ENCODE results near the gene METTL13.

- TF ChIP-seq EZH2phosphoT487 (IDR thresholded peaks at IDR 0.05; ENCODE audit: low read length): no peak
- TF ChIP-seq, protein P1, sequence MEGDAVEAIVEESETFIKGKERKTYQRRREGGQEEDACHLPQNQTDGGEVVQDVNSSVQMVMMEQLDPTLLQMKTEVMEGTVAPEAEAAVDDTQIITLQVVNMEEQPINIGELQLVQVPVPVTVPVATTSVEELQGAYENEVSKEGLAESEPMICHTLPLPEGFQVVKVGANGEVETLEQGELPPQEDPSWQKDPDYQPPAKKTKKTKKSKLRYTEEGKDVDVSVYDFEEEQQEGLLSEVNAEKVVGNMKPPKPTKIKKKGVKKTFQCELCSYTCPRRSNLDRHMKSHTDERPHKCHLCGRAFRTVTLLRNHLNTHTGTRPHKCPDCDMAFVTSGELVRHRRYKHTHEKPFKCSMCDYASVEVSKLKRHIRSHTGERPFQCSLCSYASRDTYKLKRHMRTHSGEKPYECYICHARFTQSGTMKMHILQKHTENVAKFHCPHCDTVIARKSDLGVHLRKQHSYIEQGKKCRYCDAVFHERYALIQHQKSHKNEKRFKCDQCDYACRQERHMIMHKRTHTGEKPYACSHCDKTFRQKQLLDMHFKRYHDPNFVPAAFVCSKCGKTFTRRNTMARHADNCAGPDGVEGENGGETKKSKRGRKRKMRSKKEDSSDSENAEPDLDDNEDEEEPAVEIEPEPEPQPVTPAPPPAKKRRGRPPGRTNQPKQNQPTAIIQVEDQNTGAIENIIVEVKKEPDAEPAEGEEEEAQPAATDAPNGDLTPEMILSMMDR (IDR thresholded peaks at IDR 0.05; ENCODE audit: low read length): no peak
These were observed 51.8 kb downstream of the METTL13 start for GRCh38 chr1:171833091-171833825.
